22Rv1 (cell line): ENCODE results near the gene OR1C1.
"Not testable (repeated sequence)": the region's sequence is repeated elsewhere in the genome, so short reads cannot be mapped to it uniquely, and the experiment has no call there.

Experiments used
- H3K27ac ChIP-seq: fragments of 450-650 bp; 2 replicates; pipeline ENCODE4 v1.5.1; 2017
- CTCF ChIP-seq: fragments of 450-650 bp; IDR thresholded peaks from 2 replicates; pipeline ENCODE4 v1.5.1; 2017; ENCODE audit warnings: mild to moderate bottlenecking
- ZFX ChIP-seq: fragments of 450-650 bp; IDR thresholded peaks from 2 replicates; pipeline ENCODE4 v1.6.1; 2017; ENCODE audit warnings: antibody characterized with exemption, borderline replicate concordance

The OR1C1 gene

DNA sequence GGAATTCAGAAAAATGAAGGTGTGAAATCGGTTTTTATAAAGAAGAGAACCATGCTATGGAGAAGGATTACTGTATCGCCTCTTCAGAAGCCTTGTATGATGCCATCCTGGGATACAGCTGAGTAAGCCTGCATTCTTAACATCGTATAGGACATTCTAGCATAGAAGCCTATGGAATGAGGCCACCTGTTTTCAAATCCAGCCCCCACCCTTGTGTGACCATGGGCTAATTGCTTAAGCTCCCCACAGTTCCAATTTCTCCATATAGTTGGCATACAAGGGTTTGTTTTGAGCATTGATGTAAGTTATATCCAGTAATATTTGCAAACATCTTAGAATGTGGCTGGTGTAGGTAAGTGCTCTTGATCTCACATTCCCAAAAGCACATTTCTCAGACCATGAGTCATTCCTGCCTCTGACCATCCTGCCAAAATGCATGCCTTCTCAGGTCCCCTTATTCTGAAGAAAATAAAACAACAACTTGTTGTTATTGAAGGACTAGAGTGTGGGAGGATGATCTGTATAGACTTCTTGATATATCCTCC lies 13.9 kb downstream of the OR1C1 start:
- no peak for TF ChIP-seq CTCF
- no peak for TF ChIP-seq ZFX
- H3K27ac ChIP-seq: no peak overlapping the region

DNA sequence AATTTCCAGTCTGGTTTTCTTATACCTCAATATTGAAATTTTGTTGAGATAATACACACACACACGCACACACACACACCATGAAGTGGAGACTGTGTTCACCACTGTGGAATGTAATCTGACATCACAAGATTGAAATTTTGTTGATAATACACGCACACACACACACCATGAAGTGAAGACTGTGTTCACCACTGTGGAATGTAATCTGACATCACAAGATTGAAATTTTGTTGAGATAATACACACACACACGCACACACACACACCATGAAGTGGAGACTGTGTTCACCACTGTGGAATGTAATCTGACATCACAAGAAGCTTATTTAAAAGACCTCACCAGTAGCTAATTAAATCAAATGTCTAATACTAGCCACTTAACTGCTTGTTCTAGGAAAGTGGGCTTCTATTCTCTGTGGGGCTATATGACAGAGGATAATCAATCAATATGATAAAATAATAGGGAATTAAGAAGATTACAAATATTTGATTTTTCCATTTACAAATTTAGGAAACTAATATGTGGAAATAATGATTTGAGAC lies 18.1 kb downstream of the OR1C1 start:
- H3K27ac ChIP-seq: not testable (repeated sequence)

DNA sequence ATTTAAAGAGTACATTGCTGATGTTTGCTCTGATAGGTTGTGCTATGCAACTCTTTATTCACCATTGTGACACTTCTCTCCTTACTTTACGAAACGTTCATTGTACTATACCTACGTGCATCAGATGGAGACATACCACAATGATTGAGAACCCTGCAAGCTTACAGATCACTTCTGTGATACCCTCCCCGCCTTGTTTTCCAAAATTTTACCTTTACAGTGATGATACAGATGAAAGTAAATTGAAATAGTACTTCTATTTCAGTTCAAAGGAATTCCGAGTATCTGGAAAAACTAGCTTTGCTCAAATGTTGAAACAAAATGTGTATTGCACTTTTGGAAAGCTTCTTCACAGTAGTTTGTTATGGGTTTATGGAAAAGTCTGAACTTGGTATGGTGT lies 18.6 kb downstream of the OR1C1 start:
- no peak overlapping the region for H3K27ac ChIP-seq
- TF ChIP-seq ZFX: no peak
- TF ChIP-seq CTCF: no peak

DNA sequence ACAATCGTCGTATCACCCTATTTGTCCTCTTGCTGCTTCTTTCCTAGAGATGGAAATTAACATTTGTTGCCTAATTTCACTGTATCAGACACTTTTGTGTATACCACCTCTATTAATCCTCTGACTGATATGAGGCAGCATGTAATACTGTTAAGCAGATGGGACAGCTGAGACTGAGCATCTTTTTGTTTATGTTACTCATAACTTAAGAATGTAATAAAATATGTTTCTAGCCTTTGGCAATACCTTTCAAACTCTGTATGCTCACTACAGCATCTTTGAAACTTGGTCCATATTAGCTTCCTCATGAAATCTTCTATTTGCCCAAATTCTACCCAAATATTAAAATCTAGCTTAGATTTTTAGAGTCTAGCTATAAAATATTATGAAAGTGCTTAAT lies 19.6 kb downstream of the OR1C1 start:
- TF ChIP-seq ZFX: no peak
- no peak for TF ChIP-seq CTCF
- H3K27ac ChIP-seq: no peak overlapping the region

GRCh38 chr1:247738315-247738714 lies 22.0 kb downstream of the OR1C1 start, which contains the start of gene OR14K1:
TSS of gene OR14K1 (plus strand) at chr1:247738615. CDS start at chr1:247738615, 0 bp downstream.
- TF ChIP-seq ZFX: no peak
- TF ChIP-seq CTCF: no peak
- no peak within 1 kb of the TSS for H3K27ac ChIP-seq

DNA sequence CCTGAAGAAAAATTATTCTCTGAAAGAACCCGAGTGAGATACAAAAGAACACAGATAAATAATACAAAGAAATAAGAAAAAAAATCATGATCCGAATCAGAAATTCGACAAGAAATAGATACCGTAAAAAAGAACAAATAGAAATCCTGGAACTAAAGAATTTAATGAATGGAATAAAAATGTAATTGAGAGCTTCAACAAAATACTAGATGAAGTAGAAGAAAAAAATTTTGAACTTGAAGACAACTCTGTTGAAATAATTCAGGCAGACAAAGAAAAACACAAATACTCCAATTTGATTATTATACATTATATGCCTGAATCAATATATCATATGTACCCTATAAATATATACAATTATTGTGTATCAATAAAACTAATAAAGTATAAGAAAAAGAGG lies 39.1 kb downstream of the OR1C1 start:
- TF ChIP-seq ZFX (no peak), CTCF (no peak)

DNA sequence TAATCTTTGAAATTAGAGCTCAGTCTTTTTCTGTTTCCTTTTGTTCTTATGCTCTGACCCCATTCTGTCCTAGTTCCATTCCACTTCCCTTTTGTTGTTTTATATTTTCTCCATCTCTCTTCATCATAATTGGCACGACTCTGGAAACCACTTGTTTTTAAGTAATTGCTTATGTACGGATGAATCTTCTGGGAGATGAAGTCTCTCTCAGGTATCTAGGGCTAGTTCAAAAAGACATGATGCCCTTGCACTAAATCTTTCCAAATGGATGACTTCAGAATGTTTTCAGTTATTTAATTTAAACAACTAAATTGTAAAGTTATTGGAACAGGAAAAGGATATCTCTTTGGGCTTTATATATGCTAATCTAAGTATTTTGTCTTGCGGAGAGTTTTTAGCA lies 43.8 kb downstream of the OR1C1 start, which contains the start of gene OR6F1:
Gene OR6F1 (minus strand): TSS at position 101 of the 400 bp plus-strand sequence. CDS start 3,891 bp downstream, outside the sequence.
- H3K27ac ChIP-seq: no peak within 1 kb of the TSS
- TF ChIP-seq ZFX (no peak), CTCF (no peak)

More for the DNA sequence above, 39.1 kb downstream of the OR1C1 start:
- H3K27ac ChIP-seq: no peak overlapping the region

DNA sequence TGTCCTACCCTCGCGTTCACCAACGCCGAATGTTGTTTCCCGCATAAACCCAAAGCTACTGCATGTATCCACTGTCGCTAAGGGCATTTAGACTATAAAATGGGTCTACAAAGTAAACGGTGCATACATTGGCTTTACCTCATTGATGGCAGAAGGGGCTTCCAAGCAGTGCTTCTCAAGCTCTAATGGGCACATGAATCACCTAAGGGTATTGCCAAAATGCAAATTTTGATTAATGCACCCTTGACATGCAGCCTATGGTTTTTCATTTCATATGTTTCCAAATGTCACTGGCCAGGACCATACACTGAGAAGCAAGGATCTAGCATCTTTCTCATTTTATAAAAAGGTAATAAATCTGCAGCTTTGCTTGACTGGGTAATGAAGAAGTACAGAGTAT lies 46.6 kb downstream of the OR1C1 start:
- TF ChIP-seq CTCF: no peak
- TF ChIP-seq ZFX: no peak
- no peak overlapping the region for H3K27ac ChIP-seq

DNA sequence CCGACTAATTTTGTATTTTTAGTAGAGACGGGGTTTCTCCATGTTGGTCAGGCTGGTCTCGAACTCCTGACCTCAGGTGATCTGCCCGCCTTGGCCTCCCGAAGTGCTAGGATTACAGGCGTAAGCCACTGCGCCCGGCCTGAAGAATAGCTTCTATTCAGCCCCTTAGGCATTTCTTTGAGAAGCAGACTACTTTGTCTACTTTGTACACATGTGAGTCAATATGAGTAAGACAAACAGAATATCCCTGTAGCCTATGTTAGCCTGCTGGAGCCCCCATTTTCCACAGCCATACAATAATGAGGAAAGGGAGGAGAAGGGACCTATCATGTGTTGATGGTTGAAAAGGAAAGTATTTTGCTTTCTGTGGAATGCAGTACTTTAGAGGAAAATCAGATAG lies 49.7 kb downstream of the OR1C1 start:
- H3K27ac ChIP-seq: not testable (repeated sequence)
